Effector CD8-positive, alpha-beta T cell (primary cell): ENCODE measurements around the gene ENO1.

Experiments
- DNase-seq: peaks from one replicate; lab custom pipeline; 2025; lab: John Stamatoyannopoulos, UW

Gene ENO1

GRCh38 chr1:8870616-8871538 lies 7.6 kb downstream of the ENO1 start:
- DNase-seq = no peak

- no peak for DNase-seq
Measured at GRCh38 chr1:8870103-8870502, 8.4 kb downstream of the ENO1 start.

DNA sequence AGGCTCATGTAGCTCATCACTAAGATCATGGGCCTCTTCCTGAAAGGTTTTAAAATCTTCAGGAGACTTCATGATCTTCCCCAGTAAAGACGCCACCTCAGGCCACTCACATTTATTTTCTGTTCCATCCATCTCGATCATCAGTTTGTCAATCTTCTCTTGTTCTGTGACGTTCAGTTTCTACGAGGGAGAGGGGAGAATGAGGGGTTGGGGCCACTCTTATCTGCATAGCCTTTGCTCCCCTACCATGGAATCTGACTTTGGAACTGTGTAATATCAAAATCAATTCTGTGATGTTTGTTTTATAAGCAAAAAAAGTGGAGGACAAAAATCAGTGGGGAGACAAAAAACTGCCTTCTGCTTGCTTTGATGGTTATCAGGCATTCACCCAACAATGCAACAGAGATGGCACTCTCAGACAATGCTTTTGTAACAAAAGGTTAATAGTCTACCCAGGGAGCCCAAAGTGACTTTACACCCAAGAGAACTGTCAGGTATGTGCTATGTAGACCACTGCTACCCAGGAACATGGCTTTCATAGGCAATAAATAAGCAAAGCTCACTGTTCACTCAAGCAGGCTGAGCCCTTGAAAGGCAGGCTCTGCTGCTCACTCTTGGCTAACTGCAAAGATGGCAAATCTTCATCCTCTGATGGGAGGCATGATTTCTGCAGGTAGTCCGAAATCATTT lies 10.5 kb downstream of the ENO1 start:
- no peak for DNase-seq

DNA sequence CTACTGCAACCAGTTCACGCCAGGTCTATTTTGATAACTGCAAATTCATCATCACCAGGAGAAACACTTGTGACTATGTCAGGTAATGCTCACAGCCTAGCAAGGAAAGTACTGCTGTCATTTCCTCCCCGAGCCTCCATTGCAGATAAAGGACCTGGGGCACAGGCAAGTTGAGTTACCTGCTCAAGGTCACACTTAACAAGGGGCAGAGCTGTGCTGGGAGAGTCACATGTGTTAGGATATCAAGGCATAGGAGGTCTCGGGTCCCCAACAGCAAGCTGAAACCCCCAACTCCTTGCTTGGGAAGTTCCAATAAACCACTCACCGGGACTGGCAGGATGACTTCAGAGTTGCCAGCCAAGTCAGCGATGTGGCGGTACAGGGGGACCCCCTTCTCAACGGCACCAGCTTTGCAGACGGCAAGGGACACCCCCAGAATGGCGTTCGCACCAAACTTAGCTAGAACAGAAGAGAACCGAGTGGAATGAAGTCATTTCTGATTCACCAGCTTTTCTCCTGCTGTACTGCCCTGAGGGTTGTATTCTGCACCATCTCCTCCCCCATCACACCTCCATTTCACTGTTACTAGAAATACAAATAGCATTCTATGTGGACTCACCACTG lies 11.6 kb downstream of the ENO1 start:
- DNase-seq = no peak

GRCh38 chr1:8866173-8866791 lies 12.2 kb downstream of the ENO1 start:
- DNase-seq = no peak

DNA sequence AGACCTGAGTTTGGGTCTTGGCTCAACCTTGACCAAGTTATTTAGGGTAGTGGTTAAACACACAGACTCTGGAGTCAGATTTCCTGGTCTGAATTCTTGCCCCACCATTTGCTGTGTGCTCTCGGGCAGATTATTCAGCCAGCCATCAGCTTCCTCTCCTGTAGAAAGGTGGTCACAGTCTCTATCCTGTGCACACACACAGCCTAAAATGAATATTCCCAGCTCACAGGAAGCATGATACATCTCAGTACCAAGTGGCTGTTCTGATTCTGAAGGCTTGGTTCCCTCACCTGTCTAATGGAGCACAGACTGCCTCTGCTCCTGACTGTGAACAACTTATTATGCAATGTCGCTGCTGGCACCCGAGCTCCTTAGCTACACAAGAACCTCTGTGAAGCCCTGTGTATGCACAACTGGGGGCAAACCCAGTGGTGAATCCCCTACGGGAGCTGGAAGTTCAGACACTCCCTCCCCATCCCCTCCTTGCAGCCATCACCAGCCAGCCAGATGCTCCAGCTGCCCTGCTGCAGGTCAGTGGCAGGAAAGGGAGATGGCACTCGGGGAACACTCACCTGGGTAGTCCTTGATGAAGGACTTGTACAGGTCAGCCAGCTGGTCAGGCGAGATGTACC lies 13.7 kb downstream of the ENO1 start:
- DNase-seq = no peak

DNA sequence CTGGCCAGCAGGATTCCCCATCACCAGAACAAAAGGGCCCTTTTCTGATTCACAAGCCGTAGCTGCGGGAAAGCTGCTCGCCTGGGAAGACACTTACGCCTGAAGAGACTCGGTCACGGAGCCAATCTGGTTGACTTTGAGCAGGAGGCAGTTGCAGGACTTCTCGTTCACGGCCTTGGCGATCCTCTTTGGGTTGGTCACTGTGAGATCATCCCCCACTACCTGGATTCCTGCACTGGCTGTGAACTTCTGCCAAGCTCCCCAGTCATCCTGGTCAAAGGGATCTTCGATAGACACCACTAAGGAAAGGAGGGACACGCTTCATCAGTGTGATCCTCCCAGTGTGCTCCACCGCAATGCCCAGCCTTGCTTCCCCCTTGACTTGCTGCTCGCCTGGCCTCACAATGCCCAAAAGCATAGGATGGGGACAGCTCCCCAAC lies 14.7 kb downstream of the ENO1 start:
- DNase-seq = no peak

DNA sequence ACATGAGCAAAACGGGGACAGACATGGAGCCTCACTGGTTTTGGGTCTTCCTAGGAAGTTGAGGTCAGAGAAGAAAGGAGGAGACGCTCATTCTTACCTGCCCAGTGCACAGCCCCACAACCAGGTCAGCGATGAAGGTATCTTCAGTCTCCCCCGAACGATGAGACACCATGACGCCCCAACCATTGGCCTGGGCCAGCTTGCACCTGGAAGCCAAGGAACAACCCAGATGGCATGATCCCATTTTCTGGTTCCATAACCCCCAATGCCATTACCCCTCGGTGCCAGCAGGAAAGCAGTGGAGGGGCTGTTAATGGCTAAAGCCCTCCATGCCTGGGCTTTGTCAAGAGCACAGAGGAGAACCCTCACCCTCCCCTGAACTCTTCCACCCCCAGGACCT lies 15.3 kb downstream of the ENO1 start:
- no peak for DNase-seq

DNA sequence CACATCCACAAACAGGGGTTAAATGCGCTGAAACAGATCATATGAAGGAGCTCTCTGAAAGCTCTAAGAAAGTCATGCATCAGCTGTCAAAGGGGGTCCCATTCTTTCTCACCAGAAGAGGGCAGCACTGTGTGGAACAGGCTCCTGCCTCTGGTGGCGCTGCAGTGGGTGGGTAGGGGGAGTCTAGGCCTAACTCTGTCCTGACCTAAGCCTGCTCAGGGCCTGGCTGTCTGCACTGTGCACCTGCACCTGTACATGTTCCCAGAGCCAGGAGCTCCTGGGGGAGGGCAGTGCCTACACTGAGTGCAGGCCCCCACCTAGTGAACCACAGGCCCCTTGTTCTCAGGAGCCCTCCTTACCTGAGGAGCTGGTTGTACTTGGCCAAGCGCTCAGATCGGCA lies 16.0 kb downstream of the ENO1 start:
- peak; percentile 14 for DNase-seq

DNA sequence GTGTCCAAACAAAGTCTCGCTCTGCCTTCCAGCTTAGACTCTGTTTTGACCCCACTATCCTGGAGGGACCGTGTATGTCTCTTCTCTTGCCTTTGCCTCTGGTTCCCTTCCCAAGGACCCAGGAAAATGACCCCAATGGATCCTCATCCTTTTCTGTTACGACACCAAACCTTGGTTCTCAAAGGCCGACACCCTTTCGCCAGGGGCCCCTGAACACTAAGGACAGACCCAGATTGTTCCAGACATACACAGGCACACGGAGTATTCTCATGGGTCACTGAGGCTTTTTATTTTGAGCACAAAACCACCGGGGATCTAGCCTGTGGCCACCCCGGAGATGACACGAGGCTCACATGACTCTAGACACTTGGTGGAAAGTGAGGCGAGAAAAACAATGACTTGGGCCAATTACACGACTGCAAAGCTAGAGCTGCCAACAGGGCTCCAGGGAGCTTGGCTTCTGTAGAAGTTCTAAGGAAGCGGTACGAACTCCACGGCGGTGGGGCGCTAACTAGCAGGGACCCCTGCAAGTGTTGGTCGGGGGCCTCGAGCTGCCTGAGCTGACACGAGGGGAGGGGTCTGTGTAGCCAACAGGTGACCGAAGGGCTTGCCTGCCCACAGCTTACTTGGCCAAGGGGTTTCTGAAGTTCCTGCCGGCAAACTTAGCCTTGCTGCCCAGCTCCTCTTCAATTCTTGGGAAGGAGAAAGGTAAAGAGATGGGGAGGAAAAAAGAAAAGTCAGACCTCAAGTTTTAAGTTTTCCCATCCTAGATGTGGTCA lies 17.6 kb downstream of the ENO1 start:
- no peak for DNase-seq

GRCh38 chr1:8858888-8859706 lies 19.4 kb downstream of the ENO1 start:
- peak; percentile 17 for DNase-seq

DNA sequence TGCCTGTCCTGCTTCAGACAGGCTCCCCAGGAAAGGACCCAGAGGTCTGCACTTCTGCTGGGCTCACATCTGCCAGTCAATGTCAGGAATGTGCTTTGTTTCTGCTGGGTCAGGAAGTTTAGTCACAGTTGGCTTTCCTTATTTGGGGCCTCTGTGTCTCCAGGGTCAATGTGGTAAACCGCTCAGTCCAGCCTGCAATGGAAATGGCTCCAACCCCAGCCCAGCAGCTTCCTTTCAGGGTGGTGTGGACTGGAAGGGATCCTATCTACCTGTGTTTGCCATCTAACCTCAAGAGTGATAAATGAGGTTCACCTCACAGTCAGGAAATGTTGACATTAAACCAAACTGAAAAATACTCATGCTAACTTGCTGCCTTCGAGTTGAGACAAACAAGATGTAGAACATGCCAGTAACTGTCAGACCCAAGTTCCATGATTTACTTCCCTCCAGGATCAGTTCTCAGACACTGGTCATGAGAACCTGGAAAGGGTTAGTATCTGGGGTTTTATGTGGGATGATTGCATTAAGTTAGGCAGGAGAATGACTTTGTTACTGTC lies 20.3 kb downstream of the ENO1 start:
- DNase-seq = no peak

- no peak for DNase-seq
Measured at GRCh38 chr1:8856689-8857412, 21.6 kb downstream of the ENO1 start.

DNA sequence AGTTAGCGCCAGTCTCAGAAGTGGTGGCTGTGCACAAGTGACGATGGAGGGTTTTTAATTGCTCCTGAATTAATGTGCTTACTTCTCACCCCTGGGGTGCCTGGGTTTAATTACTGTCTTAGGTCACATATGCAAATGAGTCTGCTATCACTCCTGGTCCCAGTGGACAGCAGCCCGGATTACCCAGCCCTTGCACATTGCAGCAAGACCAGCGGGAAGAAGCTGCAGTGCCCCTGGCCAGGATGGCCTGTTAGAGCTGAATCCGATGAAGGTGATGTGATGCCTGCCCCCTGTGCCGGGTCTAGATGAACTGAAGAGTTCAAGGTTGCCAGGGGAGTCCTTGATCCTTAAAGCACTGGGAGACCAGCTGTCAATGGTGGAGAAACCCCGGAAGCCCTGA lies 24.2 kb downstream of the ENO1 start:
- DNase-seq = no peak

GRCh38 chr1:8851060-8851459 lies 27.4 kb downstream of the ENO1 start:
- DNase-seq = no peak

GRCh38 chr1:8848663-8849386 lies 29.7 kb downstream of the ENO1 start:
- peak; percentile 64 for DNase-seq

DNA sequence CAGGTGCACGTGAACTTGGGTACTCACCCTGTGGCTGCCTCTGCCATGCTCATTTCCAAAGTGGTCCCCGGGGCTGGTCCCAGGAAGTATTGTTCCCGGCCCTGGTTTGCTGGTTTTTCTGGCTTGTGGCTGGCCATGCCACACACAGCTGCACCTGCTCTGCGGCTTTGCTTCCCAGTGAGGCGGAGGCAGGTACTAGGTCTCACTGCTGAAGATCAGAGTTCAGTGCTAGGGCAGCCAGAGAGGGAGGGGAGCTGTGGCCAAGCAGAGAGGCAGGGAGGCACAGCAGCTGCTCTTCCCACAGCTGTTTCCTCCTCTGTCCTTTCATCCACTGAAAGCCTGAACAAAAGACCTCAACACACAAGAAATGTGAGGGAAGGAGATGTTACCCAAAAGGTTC lies 30.5 kb downstream of the ENO1 start:
- DNase-seq = no peak

GRCh38 chr1:8846263-8846662 lies 32.2 kb downstream of the ENO1 start:
- DNase-seq = no peak
